NAMALWA (cell line): ENCODE data around the gene DENND4A.
A peak's percentile ranks its signal among the peaks of the same experiment; 100 is the strongest.
"Not testable (repeated sequence)": the region's sequence is repeated elsewhere in the genome, so short reads cannot be mapped to it uniquely, and the experiment has no call there.

Experiments used
- DNase-seq: peaks from one replicate; pipeline ENCODE4 v3.0.0-alpha.2; 2015; ENCODE audit warnings: low spot score

DENND4A gene

DNA sequence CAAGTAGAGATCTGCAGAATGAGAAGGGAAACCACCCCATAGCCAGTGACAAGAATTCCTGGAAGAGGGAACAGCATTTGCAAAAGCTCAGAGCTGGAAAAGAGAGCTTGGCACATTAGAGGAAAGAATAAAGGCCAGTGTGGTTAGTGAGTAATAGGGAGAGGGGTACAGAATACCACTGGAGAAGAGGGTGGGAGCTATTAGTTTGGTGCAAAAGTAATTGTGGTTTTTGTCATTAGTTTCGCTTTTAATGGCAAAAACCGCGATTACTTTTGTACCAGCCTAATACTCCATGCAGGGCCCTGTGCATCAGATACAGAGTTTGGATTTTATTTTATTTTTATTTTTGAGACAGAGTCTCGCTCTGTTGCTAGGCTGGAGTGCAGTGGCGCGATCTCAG, 160.6 kb downstream of the DENND4A start:
- DNase-seq: no peak

GRCh38 chr15:65630760-65631159, 161.3 kb downstream of the DENND4A start:
- peak; percentile 34 for DNase-seq

DNA sequence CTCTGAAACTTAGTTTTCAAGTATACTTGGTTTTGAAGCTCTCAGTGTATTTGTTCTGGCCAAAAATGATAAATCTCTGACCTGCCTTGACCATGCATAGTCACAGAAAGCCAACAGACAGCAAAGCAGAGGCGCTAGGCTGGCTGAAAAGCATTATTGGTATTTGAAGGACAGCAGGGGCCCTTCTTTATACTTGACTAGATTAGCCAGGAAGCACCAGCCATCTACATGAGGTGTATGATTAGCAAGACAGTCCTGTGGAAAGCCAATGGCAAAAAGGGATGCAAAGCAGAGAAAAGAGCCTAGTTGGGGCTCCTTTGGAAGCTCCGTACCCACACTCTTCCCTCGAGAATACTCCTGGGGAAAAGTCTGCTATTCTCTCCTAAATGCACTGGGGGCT, 162.5 kb downstream of the DENND4A start:
- no peak for DNase-seq

DNA sequence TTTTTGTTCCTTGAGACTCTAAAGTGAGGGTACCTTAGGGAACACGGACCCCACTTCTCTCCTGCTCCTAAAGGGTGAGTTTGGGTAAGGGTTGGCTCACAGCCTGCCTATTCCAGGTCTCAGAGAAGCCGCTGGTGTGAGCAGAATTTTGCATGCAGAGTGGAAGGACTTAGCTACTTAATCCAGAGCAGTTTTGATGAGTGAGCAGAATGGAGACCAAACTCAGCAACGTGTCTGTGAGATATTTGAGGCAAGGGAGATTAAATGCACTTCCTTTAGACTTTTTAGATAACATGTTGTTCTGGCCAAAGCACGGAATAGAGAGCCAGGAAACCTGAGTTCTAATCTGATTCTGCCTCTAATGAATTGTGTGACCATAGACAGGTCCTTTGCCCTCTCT, 165.2 kb downstream of the DENND4A start:
- DNase-seq: no peak

DNA sequence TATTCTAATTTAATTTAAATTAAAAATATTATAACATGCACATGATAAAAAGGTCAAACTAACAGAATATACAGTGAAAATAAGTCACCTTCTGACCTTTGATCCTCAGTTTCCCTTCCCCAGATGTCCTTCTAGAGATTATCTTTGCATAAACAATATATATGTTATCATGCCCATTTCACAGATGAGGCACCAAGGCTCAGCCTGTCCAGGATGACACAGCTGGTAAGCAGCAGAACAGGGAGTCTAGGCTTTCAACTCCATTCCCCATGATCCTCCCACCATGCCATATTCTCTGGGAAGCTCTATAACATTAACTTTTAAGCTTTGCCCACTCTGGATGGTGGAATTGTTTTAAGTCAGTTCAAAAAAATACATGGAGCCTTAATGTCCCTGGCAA, 169.0 kb downstream of the DENND4A start:
- no peak for DNase-seq

DNA sequence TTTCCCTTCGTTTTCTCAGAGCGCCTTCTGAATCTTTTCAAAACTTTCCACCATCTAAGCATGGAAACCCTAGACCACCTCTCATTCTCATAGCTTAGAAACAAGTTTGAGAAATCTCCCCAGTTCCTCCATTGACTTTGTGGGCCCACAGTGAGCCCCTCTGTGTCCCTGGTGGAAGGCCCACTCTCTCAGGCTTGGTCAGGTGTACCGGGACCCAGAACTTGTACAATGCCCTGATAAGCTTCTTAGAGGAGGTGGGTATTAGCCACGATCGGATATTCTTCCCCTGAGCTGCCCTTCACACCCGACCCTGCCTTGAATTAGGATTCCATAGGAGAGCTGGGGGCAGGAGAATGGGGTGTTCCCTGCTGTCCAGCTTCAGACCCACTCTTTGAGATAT, 170.5 kb downstream of the DENND4A start, which contains the start of gene SLC24A1:
Gene SLC24A1 (plus strand): TSS at position 301 of the 400 bp plus-strand sequence. CDS start 2,143 bp downstream, outside the sequence.
- no peak for DNase-seq

GRCh38 chr15:65620833-65621232, 171.3 kb downstream of the DENND4A start:
- no peak for DNase-seq

DNA sequence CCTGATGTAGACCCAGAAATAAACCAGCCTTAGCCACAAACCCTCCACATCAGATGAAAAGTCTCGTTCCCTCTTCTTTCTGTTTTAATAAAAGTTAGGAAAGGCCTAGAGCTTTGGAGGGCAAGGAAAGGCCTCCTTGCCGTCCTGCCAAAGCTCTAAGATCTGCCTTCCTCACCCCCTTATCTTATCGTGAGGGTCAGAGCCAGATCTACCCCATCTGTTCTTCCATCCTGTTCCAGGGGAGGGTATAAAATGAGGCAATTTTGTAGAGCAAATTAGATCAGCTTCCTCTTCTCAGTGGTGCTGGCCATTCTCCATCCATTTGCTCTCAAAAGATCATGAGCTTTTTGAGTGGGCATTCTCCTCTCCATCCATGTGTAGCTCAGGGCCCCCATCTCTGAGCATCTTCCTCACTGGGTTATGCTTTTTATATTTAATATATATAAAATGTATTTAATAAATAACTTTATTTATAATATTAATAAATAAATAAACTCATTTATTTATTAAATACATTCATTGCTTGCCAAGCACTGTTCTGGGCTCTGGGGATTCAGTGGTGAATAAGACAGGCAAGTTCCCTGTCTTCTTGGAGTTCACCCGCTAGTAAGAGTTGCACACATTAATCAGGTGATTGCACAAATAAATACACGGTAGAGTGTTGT, 172.3 kb downstream of the DENND4A start:
- no peak for DNase-seq

DNA sequence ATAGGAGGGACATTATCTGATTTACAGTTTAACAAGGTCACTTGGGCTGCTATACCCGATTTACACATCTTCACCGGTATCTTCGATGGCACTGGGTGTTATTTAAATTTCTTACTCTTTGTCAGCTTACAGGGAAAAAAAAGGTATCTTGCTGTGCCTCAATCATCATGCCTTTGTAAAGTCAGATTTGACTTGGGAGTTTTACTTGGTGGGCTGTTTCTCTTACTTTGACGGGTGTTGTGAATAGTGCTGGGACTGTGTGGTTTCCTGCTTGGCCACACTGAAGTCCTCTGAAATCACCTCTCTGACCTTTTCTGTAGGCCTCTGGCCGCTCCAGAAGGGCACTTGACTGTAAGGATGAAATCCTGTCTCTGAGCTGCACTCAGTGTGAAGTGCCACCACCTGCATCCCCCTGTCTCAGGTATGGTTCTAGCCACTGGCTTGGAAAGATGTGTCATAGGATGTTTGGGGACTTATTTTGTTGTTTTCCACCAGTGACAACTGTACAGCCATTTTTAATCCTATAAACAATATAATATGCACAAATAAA, 173.5 kb downstream of the DENND4A start:
- no peak for DNase-seq

DNA sequence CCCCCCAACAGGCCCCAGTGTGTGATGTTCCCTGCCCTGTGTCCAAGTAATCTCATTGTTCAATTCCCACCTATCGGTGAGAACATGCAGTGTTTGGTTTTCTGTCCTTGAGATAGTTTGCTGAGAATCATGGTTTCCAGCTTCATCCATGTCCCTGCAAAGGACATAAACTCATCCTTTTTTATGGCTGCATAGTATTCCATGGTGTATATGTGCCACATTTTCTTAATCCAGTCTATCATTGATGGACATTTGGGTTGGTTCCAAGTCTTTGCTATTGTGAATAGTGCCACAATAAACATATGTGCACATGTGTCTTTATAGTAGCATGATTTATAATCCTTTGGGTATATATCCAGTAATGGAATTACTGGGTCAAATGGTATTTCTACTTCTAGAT, 176.2 kb downstream of the DENND4A start:
- not testable (repeated sequence) for DNase-seq

GRCh38 chr15:65612949-65613744, 178.9 kb downstream of the DENND4A start:
- no peak for DNase-seq

DNA sequence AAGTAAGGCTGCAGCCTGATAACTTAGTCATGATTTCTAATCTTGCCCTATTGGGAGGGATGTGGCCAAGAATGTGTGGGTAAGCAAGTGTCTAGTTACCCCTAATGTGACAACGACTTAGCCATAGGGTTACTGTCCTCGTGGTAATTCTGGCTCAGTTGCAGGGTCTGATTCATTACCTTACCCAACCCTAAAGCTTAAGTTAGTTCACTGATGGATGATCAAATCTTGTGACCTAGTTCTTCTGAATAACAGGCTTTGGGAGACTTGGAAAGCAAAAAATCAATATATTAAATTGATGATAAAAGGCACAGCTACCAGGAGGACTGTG, 179.5 kb downstream of the DENND4A start:
- no peak for DNase-seq

DNA sequence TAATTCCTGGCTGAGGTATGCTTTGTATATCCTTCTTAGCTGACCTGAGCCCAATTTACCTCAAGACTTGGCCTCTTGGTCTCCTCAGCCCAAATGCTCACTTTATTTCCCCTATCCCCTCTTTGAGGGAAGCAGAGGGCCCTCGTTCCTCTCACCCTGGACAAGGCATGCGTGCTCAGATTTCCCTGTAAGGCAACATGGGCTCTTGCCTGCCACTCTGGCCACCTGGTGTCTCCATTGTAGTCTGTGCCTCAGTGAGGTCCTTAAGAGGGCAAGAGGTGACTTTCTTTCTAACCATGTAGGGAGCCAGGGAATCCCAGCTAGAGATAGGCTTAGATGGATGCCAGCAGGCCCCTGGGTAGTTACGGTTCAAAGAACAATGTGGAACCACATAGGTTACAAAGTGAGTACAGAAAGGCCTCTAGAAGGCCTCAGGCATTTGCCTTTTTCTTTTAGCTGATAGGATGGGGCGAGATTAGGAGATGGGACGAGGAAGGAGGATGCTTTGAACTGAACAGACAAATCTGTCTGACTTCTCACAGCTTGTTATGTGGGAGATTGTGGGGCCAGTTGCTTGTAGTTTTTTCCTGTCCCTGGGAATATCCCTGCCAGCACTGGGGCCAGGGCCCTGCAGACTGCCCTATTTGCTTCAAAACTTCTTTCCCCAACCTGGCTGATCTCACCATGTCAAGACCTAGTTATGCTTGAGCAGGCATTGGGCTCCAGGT, 180.0 kb downstream of the DENND4A start:
- peak; percentile 21 for DNase-seq

DNA sequence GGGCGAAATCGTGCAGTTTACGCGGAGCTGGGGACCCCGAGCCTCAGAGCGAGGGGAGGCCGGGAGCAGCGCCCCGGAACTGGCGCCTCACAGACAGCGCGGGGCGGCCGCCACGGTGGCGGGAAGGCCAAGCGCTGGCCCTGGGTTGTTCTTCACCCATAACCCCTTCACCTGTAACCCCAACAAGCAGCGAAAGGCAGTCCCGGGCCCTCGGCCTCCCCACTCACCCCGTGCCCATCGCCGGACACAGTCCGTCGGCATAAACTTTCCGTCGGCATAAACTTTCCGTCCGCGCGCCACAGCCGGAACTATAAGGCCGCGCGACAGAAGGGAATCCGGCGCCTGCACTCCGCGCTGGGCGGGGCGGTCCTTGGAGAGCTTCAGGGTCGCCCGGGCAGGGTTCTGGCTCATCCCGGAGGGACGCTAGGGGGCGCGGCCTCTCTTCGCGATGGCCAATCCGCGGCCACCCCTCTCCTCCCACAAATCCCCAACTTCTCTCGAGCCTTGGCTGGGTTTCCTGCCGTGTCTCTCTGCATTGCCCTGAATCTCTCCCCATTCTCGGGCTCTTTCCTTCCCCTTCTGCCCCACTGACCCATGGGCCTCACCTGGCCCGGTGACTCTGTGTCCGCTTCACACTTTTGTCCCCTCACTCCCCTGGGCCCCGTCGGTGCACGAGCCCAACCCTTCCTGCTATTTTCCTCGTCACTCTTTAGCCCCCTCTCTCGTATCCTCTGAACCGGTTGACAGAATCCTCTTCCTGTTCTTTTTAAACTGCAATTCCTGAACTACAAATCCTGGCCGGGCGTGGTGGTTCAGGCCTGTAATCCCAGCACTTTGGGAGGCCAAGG, 181.0 kb downstream of the DENND4A start, which contains the start of gene INTS14:
Gene INTS14 (minus strand): TSS at position 261 of the 848 bp plus-strand sequence. CDS start 3,751 bp downstream, outside the sequence.
- DNase-seq: peak; percentile 94
